Measurements from ENCODE around the gene PNKD.

PNKD gene

DNA sequence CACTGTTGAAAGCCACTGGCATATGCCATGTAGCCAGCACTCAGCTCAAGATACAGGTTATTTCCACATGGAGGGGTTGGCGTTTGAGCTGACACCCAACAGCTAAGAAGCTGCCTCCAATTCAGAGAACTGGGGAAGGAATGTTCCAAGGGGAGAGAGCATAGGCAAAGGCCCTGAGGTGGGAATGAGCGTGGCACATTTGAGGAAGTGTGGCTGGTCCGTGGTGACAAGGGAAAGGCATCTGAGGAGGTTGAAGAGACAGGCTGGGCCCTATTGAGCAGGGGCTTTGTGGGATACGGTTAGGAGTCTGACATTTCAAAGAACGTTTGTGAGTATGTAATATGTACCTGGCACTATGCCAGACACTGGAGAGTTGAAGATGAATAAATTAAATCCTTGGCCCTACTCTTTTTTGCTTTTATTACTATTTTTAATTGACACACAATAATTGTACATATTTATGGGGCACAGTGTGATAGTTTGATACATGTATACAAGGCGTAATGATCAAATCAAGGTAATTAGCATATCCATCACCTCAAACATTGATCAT lies 49.6 kb downstream of the PNKD start:
- no peak overlapping the region for H3K4me3 ChIP-seq (ENCODE audit: control insufficient read depth, low read depth, low read length)
- TF ChIP-seq, protein P1, sequence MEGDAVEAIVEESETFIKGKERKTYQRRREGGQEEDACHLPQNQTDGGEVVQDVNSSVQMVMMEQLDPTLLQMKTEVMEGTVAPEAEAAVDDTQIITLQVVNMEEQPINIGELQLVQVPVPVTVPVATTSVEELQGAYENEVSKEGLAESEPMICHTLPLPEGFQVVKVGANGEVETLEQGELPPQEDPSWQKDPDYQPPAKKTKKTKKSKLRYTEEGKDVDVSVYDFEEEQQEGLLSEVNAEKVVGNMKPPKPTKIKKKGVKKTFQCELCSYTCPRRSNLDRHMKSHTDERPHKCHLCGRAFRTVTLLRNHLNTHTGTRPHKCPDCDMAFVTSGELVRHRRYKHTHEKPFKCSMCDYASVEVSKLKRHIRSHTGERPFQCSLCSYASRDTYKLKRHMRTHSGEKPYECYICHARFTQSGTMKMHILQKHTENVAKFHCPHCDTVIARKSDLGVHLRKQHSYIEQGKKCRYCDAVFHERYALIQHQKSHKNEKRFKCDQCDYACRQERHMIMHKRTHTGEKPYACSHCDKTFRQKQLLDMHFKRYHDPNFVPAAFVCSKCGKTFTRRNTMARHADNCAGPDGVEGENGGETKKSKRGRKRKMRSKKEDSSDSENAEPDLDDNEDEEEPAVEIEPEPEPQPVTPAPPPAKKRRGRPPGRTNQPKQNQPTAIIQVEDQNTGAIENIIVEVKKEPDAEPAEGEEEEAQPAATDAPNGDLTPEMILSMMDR (IDR thresholded peaks at IDR 0.05; ENCODE audit: control insufficient read depth, insufficient read depth, low read depth, low read length, missing control alignments), result no peak

DNA sequence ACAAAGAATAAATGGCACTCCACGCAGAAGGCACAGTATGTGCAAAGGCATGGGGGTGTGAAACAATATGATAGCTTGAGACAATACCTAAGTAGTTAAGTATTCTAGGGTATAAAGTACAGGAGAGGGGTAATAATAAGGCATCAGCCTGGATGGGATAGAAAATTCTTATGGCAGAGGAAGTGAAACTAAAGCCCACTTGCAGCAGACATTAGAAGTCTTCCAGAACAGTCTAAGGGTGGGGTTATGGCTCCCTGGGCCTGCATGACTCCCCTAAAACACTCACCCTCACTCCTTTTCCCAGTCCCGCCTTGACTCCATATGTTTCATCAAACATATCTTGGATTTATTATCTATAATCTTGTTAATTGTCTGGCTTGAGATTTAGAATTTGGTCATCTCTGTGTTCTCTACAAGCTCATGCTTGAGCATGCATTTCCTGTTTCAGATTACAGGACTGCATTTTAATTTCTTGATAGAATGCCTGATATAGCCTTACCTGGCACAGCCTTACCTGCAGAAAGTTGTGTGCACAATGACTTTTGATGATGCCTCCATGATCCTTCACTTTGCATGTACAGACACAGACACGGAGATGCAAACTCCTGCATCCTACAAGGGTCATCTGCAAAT lies 50.5 kb downstream of the PNKD start:
- no peak for DNase-seq (ENCODE audit: low read depth)
- no peak overlapping the region for H3K4me3 ChIP-seq (ENCODE audit: control insufficient read depth, low read depth, low read length)
- TF ChIP-seq, protein P1 (IDR thresholded peaks at IDR 0.05; ENCODE audit: control insufficient read depth, insufficient read depth, low read depth, low read length, missing control alignments), result no peak

More for the DNA sequence above, 49.6 kb downstream of the PNKD start:
- DNase-seq (ENCODE audit: low read depth), result no peak

DNA sequence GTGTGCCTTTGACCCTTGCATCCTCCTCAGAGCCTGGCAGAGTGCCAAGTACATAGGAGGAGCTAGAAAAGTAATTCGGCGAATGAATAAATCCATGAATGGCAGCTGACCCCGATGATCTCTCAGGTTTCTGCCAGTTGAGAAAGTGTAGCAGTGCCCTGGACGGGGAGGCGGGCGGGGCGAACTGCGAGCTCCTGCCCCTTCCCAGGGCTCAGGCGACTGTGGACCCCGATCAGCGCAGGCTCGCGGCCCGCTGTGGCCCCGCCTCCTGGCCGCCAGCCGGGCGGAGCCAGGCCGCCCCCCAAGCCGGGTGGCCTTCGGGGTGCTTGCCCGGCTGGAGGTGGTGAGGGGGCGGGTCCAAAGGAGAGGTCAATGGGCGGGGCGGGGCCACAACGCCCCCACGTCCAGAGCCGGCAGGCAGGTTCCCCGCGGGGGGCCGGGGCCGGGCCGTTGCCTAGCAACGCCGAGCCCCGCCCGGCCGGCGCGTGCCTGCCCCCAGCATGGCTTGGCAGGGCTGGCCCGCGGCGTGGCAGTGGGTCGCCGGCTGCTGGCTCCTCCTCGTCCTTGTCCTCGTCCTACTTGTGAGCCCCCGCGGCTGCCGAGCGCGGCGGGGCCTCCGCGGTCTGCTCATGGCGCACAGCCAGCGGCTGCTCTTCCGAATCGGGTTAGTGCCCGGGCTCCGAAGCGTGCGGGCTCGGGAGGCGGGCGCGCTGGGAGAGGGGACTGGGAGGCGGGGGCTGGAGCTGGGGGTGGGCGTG lies 52.6 kb downstream of the PNKD start:
- TF ChIP-seq, protein P1 (IDR thresholded peaks at IDR 0.05; ENCODE audit: control insufficient read depth, insufficient read depth, low read depth, low read length, missing control alignments), result no peak
- peak overlapping the region; percentile 57 for H3K4me3 ChIP-seq (ENCODE audit: control insufficient read depth, low read depth, low read length)
- DNase-seq (ENCODE audit: low read depth), result no peak

DNA sequence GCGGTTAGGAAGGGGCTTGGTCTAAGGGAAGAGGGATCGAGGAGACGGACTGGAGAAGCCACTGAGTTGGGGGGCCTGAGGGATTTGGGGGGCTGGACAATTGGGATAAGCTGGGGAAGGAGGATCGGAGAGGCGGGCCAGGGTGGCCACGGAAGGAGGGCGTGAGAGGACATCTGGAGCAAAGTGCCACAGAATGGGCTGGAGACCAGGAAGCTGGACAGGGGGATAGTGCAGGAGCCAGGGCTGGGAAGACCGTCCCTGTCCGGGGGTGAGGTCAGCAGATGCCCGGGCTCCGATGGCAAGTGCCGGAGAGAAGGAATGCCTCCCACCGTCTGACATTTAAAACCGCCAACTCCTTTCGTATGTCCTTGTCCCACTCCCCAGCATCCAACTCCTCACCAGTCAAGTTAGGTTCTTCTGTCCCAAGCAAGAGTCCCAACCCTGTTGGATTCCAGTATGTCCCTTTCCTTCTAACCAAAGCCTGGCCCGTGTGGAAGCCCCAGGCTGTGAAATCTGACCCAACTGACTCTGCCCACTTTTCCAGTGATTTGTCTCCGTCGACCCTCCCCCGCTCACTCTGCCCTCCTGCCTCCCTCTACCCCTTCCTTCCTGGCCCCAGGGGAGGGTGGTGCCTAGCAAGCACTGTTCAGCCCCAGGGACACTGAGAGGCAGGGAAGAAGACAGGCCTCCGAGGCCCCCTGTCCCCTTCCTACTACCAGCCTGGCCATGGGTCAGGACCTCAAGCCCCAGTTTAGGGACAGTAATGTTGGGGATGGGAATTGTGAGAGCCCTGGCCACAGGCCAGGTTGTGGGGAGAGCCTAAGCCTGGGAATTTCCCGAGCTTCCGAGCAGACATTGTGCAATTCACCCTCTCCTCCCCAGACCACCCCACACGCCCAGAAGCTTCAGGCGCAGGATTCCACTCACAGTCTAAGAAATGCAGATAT lies 53.5 kb downstream of the PNKD start:
- TF ChIP-seq, protein P1 (IDR thresholded peaks at IDR 0.05; ENCODE audit: control insufficient read depth, insufficient read depth, low read depth, low read length, missing control alignments), result no peak
- DNase-seq (ENCODE audit: low read depth), result no peak

DNA sequence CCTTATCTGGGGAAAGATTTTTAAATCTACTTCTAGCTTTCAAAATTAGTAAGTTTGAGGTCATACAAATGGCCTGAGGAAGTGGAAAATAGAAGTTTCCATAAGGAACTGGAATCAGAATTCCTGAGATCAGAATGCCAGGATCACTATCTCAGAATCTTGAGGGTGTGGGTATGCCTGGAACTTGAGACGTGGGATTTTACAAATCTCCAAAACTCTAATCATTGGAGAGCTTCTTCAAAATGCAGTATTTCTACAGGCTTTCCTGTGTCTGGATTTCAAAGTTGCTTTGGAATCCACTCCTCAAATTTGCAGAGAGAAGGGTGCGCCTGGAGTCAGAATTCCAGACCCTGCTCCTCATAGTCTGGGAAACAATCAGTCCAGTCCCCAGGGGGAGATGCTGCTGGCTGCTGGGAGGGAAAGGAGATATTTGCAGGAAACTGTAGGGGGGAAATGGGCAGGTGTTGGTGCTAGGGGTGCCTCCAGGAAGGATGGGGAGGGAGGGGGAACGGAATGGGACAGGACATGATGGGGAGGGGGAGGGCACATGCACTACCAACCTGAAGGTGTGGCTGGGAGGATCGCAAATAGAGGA lies 55.3 kb downstream of the PNKD start:
- H3K4me3 ChIP-seq (ENCODE audit: control insufficient read depth, low read depth, low read length), result no peak overlapping the region
- DNase-seq (ENCODE audit: low read depth), result no peak
- TF ChIP-seq, protein P1 (IDR thresholded peaks at IDR 0.05; ENCODE audit: control insufficient read depth, insufficient read depth, low read depth, low read length, missing control alignments), result no peak

More for the DNA sequence above, 53.5 kb downstream of the PNKD start:
- H3K4me3 ChIP-seq (ENCODE audit: control insufficient read depth, low read depth, low read length), result peak overlapping the region; percentile 57

DNA sequence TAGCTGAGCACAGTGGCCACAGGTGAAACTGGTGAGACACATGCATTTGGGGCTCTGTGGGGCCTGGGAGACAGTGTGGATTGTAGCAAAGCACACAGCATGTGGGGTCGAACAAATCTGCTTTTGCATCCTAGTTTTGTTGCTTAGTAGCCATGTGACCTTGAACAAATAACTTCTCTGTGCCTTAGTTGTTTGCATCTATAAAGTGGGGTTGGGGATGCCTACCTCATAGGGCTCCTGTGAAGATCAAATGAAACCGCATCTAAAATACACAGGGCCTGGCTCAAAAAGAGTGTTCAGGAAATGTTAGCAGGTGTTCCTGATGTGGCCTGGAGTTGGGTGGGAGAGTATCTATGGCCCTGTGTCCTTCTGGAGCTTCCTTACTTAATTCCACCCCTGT lies 56.0 kb downstream of the PNKD start:
- H3K4me3 ChIP-seq (ENCODE audit: control insufficient read depth, low read depth, low read length), result no peak overlapping the region
- TF ChIP-seq, protein P1 (IDR thresholded peaks at IDR 0.05; ENCODE audit: control insufficient read depth, insufficient read depth, low read depth, low read length, missing control alignments), result no peak
- DNase-seq (ENCODE audit: low read depth), result no peak
